Heart left ventricle (tissue), 13 donors: ENCODE results near the gene PDCD1.

ENCODE experiments used
- POLR2A ChIP-seq, 2 donors: fragments of 450-650 bp; IDR thresholded peaks; one replicate each; pipeline ENCODE4 v1.6.1; 2017; ENCODE audit warnings: antibody characterized with exemption in 2 of 2, mild to moderate bottlenecking in 2 of 2, moderate library complexity in 2 of 2
- TF ChIP-seq, protein P1 (sequence below), 12 donors: fragments of 200-600 bp; sonication (generic) in 4 of 12; IDR thresholded peaks; one replicate each; pipeline versions ENCODE4 v1.5.0 to v1.8.0; 2018 to 2022; ENCODE audit warnings: antibody characterized with exemption in 12 of 12, mild to moderate bottlenecking in 5 of 12
- donor health status: ischemic (EF 13 %, LVEDD 7.1; RV severe dilation, severe dysfunction).
- donor health status: DM: no; HTN: yes; CAD: no.
- donor health status: DM: no; HTN: no; CAD: no.
- donor health status: ischemic (EF 25% LVEDD 6.9; RV normal size, moderate dysfunction).
- donor health status: ischemic (EF 25% LVEDD 5.7; RV mildly dilated, moderate dysfunction).
- donor health status: ischemic (EF 35%, LVEDD 5.7; RV mildly dilated, moderate dysfunction).
- donor health status: nonischemic (EF 11% LVEDD 7.7; RV severe dilation, severe dysfunction).
- donor health status: DM: yes; HTN: yes; CAD: no.
- donor health status: PGD.
- donor health status: ischemic (EF 29% LVEDD 5.4; RV normal size, mild dysfunction).
- donor health status: nonischemic (EF 23%, LVEDD 6.1; RV moderate dilation, normal function).

GRCh38 chr2:241851325-241852115 lies 7.2 kb downstream of the PDCD1 start:
- no peak for TF ChIP-seq POLR2A (IDR thresholded peaks at IDR 0.05)
- TF ChIP-seq, protein P1, sequence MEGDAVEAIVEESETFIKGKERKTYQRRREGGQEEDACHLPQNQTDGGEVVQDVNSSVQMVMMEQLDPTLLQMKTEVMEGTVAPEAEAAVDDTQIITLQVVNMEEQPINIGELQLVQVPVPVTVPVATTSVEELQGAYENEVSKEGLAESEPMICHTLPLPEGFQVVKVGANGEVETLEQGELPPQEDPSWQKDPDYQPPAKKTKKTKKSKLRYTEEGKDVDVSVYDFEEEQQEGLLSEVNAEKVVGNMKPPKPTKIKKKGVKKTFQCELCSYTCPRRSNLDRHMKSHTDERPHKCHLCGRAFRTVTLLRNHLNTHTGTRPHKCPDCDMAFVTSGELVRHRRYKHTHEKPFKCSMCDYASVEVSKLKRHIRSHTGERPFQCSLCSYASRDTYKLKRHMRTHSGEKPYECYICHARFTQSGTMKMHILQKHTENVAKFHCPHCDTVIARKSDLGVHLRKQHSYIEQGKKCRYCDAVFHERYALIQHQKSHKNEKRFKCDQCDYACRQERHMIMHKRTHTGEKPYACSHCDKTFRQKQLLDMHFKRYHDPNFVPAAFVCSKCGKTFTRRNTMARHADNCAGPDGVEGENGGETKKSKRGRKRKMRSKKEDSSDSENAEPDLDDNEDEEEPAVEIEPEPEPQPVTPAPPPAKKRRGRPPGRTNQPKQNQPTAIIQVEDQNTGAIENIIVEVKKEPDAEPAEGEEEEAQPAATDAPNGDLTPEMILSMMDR (IDR thresholded peaks at IDR 0.05): no peak
